Testis (tissue), 3 donors: ENCODE results near the gene KCNA5. TPM values are rescaled to one million over a fixed set of nuclear protein-coding genes. Genes with fewer than 3 reads are reported as not detected.
A peak's percentile ranks its signal among the peaks of the same experiment; 100 is the strongest.

Experiments used
- DNase-seq: peaks from one replicate; pipeline ENCODE4 v3.0.0-alpha.2; 2019
- H3K27ac ChIP-seq, 2 donors: fragments of 200-600 bp; sonication (generic); one replicate each; pipeline ENCODE4 v1.5.1; 2019
- H3K27me3 ChIP-seq: fragments of 200-600 bp; sonication (generic); one replicate; pipeline ENCODE4 v1.5.1; 2019
- H3K36me3 ChIP-seq: fragments of 200-600 bp; sonication (generic); one replicate; pipeline ENCODE4 v1.5.1; 2017; ENCODE audit warnings: low read depth; ENCODE audit errors: missing control alignments
- H3K4me1 ChIP-seq: fragments of 200-600 bp; sonication (generic); one replicate; pipeline ENCODE4 v1.5.1; 2019
- H3K4me3 ChIP-seq, 2 donors: fragments of 200-600 bp; sonication (generic); one replicate each; pipeline ENCODE4 v1.5.1; 2017 to 2019
- H3K9me3 ChIP-seq: fragments of 200-600 bp; sonication (generic); one replicate; pipeline ENCODE4 v1.5.1; 2017
- CTCF ChIP-seq, 3 experiments: fragments of 450-650 bp in 2 of 3; fragments of 200-600 bp in 1 of 3; sonication (generic) in 1 of 3; IDR thresholded peaks; one replicate each; pipeline ENCODE4 v1.5.1; 2016 to 2019; ENCODE audit warnings: antibody characterized with exemption in 3 of 3, mild to moderate bottlenecking in 2 of 3, moderate library complexity in 1 of 3
- POLR2A ChIP-seq: fragments of 450-650 bp; IDR thresholded peaks from one replicate; pipeline ENCODE4 v1.6.1; 2017; ENCODE audit warnings: antibody characterized with exemption, mild to moderate bottlenecking, moderate library complexity
- whole genome bisulfite sequencing, 2 donors: methylation state at CpG; one replicate each; pipeline ENCODE4 v1.1.5; 2018; 5-methylcytosine and 5-hydroxymethylcytosine counted together
- intact Hi-C: fragments of 100-400 bp; cut with DNase I; formaldehyde crosslinking; loops from one replicate; pipeline ENCODE4 v1.15.1; 2023; ENCODE audit warnings: low total_unique reads
- polyA plus RNA-seq: library from polyadenylated mRNA; stranded (reverse); fragments of 350-450 nt; fragmentation: Illumina TruSeq; extraction: RNeasy Lipid Tissue Mini Kit (QIAGEN cat#74804); gene quantifications from one replicate; pipeline ENCODE4 v1.2.3, GENCODE V29; 2014; ENCODE audit warnings: low read depth, low replicate concordance; ENCODE audit not compliant: insufficient read depth
- total RNA-seq, 2 donors: library from RNA; depleted of rRNA; stranded (reverse); fragments of >200 nt; gene quantifications; one replicate each; pipeline ENCODE4 v1.2.3, GENCODE V29; 2016

The KCNA5 gene
- total and polyA plus RNA-seq, 3 donors from 2014 or later, result 0.25 to 0.94 (median 0.79) TPM

- intact Hi-C loops, result loop anchor here (5.0 kb wide), 1 partner anchor 65 kb away; no protein-coding TSS in a partner anchor
- H3K27ac ChIP-seq, result no peak overlapping the region
- no peaks in the 10 kb centered on the region for H3K27me3 ChIP-seq
- no peaks in the 10 kb centered on the region for H3K36me3 ChIP-seq
- DNase-seq, result peak; percentile 30
- H3K4me3 ChIP-seq, result no peak overlapping the region
- TF ChIP-seq POLR2A (no peak), CTCF (IDR thresholded peaks at IDR 0.05) (peak; percentile 47 to 77 (median 59))
- no peaks in the 10 kb centered on the region for H3K4me1 ChIP-seq
- WGBS, 2 donors, result 27 to 43% methylated on average over 6 to 12 of the region's 12 CpGs
- no peaks in the 10 kb centered on the region for H3K9me3 ChIP-seq
Observed at GRCh38 chr12:5022465-5023061, 21.1 kb upstream of the KCNA5 start.

GRCh38 chr12:5023842-5024241 is 19.8 kb upstream of the KCNA5 start:
- Histone ChIP-seq H3K9me3 (no peaks in the 10 kb centered on the region), H3K4me1 (no peaks in the 10 kb centered on the region), H3K27me3 (no peaks in the 10 kb centered on the region), H3K27ac (no peak overlapping the region), H3K36me3 (no peaks in the 10 kb centered on the region), H3K4me3 (no peak overlapping the region)
- intact Hi-C loops, result loop anchor here (5.0 kb wide), 1 partner anchor 63 kb away; no protein-coding TSS in a partner anchor
- DNase-seq, result no peak
- no peak for TF ChIP-seq POLR2A
- 78 to 85% methylated on average over 6 of the region's 6 CpGs for WGBS, 2 donors

GRCh38 chr12:5026342-5026938 is 17.2 kb upstream of the KCNA5 start:
- no peak for TF ChIP-seq POLR2A
- no peak for TF ChIP-seq CTCF (IDR thresholded peaks at IDR 0.05)
- Histone ChIP-seq H3K36me3 (no peaks in the 10 kb centered on the region), H3K27ac (no peak overlapping the region), H3K4me3 (no peak overlapping the region), H3K4me1 (no peaks in the 10 kb centered on the region), H3K27me3 (no peaks in the 10 kb centered on the region), H3K9me3 (no peaks in the 10 kb centered on the region)
- 68 to 80% methylated on average over 4 of the region's 4 CpGs for WGBS, 2 donors
- DNase-seq, result no peak
- intact Hi-C loops, result no loop called here

- intact Hi-C loops, result no loop called here
- H3K4me1 ChIP-seq, result no peaks in the 10 kb centered on the region
- no peak overlapping the region for H3K4me3 ChIP-seq
- H3K36me3 ChIP-seq, result no peaks in the 10 kb centered on the region
- H3K9me3 ChIP-seq, result no peaks in the 10 kb centered on the region
- 46 to 61% methylated on average over 4 of the region's 4 CpGs for WGBS, 2 donors
- no peaks in the 10 kb centered on the region for H3K27me3 ChIP-seq
- no peak overlapping the region for H3K27ac ChIP-seq
- no peak for DNase-seq
- no peak for TF ChIP-seq CTCF (IDR thresholded peaks at IDR 0.05)
Observed at GRCh38 chr12:5027046-5027821, 16.4 kb upstream of the KCNA5 start.

GRCh38 chr12:5030066-5030465 is 13.6 kb upstream of the KCNA5 start:
- no peaks in the 10 kb centered on the region for H3K4me1 ChIP-seq

More at GRCh38 chr12:5030066-5030465, 13.6 kb upstream of the KCNA5 start:
- no peaks in the 10 kb centered on the region for H3K36me3 ChIP-seq
- no peaks in the 10 kb centered on the region for H3K27me3 ChIP-seq
- H3K27ac ChIP-seq, result no peak overlapping the region
- DNase-seq, result no peak
- intact Hi-C loops, result no loop called here
- H3K4me3 ChIP-seq, result no peak overlapping the region
- TF ChIP-seq CTCF (IDR thresholded peaks at IDR 0.05), result no peak
- TF ChIP-seq POLR2A, result no peak
- H3K9me3 ChIP-seq, result no peaks in the 10 kb centered on the region
